Prostate gland (tissue), 2 donors: Measurements from ENCODE around the gene CYYR1. TPM values are rescaled to one million over a fixed set of nuclear protein-coding genes. Genes with fewer than 3 reads are reported as not detected.

Experiments
- DNase-seq: peaks from one replicate; pipeline ENCODE4 v3.0.0-alpha.2; 2019; ENCODE audit warnings: low spot score
- H3K27ac ChIP-seq, 2 donors: fragments of 200-600 bp; sonication (generic); 2 replicates each; pipeline ENCODE4 v1.5.1; 2017 to 2019
- H3K27me3 ChIP-seq: fragments of 200-600 bp; sonication (generic); replicated peaks from 2 replicates; pipeline ENCODE4 v1.5.1; 2019; ENCODE audit not compliant: insufficient read depth
- H3K36me3 ChIP-seq, 2 donors: fragments of 200-600 bp; sonication (generic); 1 replicate in 1 of 2; 2 replicates in 1 of 2; pipeline versions ENCODE4 v1.5.1 to v1.8.1; 2017 to 2019
- H3K4me1 ChIP-seq: fragments of 200-600 bp; sonication (generic); replicated peaks from 2 replicates; pipeline ENCODE4 v1.5.1; 2019
- H3K4me3 ChIP-seq, 2 donors: fragments of 200-600 bp; sonication (generic); 2 replicates each; pipeline ENCODE4 v1.5.1; 2017 to 2019
- H3K9me3 ChIP-seq: fragments of 200-600 bp; sonication (generic); 2 replicates; pipeline ENCODE4 v1.5.1; 2017
- POLR2A ChIP-seq: fragments of 450-650 bp; IDR thresholded peaks from one replicate; pipeline ENCODE4 v1.6.1; 2016; ENCODE audit warnings: antibody characterized with exemption, mild to moderate bottlenecking
- POLR2AphosphoS5 ChIP-seq: sonication (generic); formaldehyde crosslinking; IDR thresholded peaks from one replicate; pipeline ENCODE4 v1.6.1; 2017; ENCODE audit warnings: antibody characterized with exemption
- WGBS: methylation state at CpG from one replicate; pipeline ENCODE4 v1.1.5; 2018; 5-methylcytosine and 5-hydroxymethylcytosine counted together
- intact Hi-C: fragments of 100-400 bp; cut with DNase I; formaldehyde crosslinking; loops from one replicate; pipeline ENCODE4 v1.14.2; 2022
- total RNA-seq, 2 donors: library from RNA; depleted of rRNA; stranded (reverse); fragments of >200 nt; gene quantifications; one replicate each; pipeline ENCODE4 v1.1.0, GENCODE V29; 2016
- TF ChIP-seq, protein P1 (sequence below), 4 experiments: fragments of 200-600 bp in 2 of 4; fragments of 450-650 bp in 2 of 4; sonication (generic) in 2 of 4; IDR thresholded peaks; 1 replicate in 3 of 4; 2 replicates in 1 of 4; pipeline ENCODE4 v1.5.1; 2016 to 2019; ENCODE audit warnings: antibody characterized with exemption in 4 of 4, mild to moderate bottlenecking in 2 of 4, moderate library complexity in 2 of 4

CYYR1 gene
- total RNA-seq, 2 donors from 2014 or later: 9.7 to 13.3 TPM

DNA sequence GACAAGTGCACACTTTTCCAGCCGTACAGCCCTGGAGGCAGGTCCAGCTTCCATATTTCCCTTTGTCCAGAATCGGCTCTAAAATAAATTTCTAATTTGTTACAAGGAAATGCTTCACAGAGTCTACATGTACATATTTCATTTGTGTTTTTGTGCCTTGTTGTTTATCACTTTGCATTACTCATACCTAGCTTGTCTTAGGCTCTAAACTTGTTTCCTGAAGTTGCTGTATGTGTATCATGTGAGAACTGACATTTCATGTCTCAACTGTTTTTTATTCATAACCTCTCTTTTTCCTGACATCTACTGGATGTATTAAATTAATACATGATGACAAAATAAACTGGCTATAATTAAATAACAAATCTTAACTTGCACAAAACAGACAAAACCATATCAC, 7.5 kb downstream of the CYYR1 start:
- H3K36me3 ChIP-seq: no peaks in the 10 kb centered on the region
- 91% methylated on average over 2 of the region's 2 CpGs for WGBS
- H3K9me3 ChIP-seq: no peaks in the 10 kb centered on the region
- H3K27ac ChIP-seq: no peak overlapping the region
- H3K27me3 ChIP-seq: no peaks in the 10 kb centered on the region
- no peak overlapping the region for H3K4me3 ChIP-seq
- H3K4me1 ChIP-seq: no peaks in the 10 kb centered on the region
- TF ChIP-seq POLR2AphosphoS5 (no peak), POLR2A (no peak)
- TF ChIP-seq, protein P1, sequence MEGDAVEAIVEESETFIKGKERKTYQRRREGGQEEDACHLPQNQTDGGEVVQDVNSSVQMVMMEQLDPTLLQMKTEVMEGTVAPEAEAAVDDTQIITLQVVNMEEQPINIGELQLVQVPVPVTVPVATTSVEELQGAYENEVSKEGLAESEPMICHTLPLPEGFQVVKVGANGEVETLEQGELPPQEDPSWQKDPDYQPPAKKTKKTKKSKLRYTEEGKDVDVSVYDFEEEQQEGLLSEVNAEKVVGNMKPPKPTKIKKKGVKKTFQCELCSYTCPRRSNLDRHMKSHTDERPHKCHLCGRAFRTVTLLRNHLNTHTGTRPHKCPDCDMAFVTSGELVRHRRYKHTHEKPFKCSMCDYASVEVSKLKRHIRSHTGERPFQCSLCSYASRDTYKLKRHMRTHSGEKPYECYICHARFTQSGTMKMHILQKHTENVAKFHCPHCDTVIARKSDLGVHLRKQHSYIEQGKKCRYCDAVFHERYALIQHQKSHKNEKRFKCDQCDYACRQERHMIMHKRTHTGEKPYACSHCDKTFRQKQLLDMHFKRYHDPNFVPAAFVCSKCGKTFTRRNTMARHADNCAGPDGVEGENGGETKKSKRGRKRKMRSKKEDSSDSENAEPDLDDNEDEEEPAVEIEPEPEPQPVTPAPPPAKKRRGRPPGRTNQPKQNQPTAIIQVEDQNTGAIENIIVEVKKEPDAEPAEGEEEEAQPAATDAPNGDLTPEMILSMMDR (IDR thresholded peaks at IDR 0.05): no peak
- intact Hi-C loops: no loop called here
- DNase-seq: no peak

DNA sequence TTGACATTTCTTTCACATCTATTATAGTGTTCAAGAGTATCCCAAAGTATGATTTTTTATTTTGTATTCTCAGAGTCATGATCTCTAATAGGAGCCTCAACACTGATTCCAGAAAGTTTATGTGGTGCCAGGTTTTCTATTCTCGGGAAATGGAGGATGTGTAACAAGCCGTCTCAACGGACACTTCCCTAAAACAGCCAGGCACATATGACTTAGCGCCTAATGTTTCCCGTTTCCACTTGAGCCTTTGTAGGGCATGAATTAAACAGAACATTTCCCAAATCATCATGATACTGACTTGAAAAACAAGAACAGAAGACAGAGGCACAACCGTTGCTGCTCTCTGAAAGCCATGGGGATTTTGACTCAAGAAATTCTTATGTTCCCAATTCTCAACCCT, 8.0 kb downstream of the CYYR1 start:
- DNase-seq: no peak
- no peaks in the 10 kb centered on the region for H3K36me3 ChIP-seq
- H3K4me1 ChIP-seq: no peaks in the 10 kb centered on the region
- TF ChIP-seq POLR2AphosphoS5: no peak
- TF ChIP-seq, protein P1 (IDR thresholded peaks at IDR 0.05): no peak
- no peak for TF ChIP-seq POLR2A
- intact Hi-C loops: no loop called here
- no peaks in the 10 kb centered on the region for H3K9me3 ChIP-seq
- no peak overlapping the region for H3K27ac ChIP-seq
- no peaks in the 10 kb centered on the region for H3K27me3 ChIP-seq
- H3K4me3 ChIP-seq: no peak overlapping the region
- 87% methylated on average over 6 of the region's 6 CpGs for WGBS

DNA sequence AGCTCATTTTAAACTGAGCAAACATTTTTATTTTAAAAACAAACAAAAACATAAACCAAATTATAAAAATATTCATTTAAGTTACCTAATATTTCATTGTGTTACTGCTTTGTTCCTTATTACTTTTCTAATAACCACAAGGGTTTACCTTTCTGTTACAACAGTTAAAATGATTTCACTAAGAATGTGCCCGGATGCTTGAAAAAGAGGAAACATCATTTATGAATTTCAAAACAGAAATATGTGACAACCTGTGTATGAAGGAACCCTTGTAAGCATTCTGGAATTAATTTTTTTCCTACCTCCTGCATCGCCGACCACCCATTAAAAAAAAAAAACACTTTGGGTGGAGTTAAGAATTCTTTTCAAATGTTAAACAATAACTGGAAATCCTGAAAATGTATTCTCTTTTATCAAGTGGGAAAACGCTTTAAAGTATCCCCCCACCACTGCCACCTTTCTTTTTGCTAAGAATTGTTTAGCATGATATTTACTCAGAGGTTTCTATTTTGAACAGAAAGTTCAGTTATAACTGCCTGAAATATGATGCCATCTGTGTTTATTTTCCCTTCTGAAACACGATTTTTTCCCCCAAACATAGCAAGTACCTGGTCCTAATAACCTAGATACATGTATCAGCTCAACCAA, 9.1 kb downstream of the CYYR1 start:
- H3K27me3 ChIP-seq: no peaks in the 10 kb centered on the region
- intact Hi-C loops: no loop called here
- H3K4me3 ChIP-seq: no peak overlapping the region
- DNase-seq: no peak
- no peak overlapping the region for H3K27ac ChIP-seq
- WGBS: 60% methylated on average over 5 of the region's 5 CpGs
- H3K4me1 ChIP-seq: no peaks in the 10 kb centered on the region
- H3K36me3 ChIP-seq: no peaks in the 10 kb centered on the region
- TF ChIP-seq POLR2AphosphoS5: no peak
- no peak for TF ChIP-seq POLR2A
- TF ChIP-seq, protein P1 (IDR thresholded peaks at IDR 0.05): no peak
- no peaks in the 10 kb centered on the region for H3K9me3 ChIP-seq

DNA sequence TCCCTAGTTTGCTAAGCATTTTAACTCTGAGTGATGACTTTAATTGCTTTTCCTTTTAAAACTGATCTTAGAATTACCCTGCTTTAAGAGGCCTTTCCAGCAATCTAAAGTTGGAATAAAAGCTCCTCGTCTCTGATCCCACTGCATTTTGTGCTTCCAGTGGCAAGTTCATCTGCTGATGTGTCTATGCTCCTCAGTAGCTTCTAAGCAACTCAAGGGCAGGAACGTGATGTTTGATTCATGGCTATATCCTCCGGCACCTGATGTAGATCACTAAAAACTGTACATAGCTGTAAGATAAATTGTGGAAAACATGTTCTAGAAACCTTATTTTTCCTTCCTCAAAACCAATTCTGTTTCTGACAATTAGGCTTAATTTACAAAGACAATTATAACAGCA, 12.5 kb downstream of the CYYR1 start:
- no peak for DNase-seq
- 92% methylated on average over 3 of the region's 3 CpGs for WGBS
- no peaks in the 10 kb centered on the region for H3K27me3 ChIP-seq
- H3K27ac ChIP-seq: no peak overlapping the region
- H3K36me3 ChIP-seq: no peaks in the 10 kb centered on the region
- H3K4me3 ChIP-seq: no peak overlapping the region
- TF ChIP-seq POLR2AphosphoS5 (no peak), POLR2A (no peak)
- TF ChIP-seq, protein P1 (IDR thresholded peaks at IDR 0.05): no peak
- intact Hi-C loops: no loop called here
- H3K4me1 ChIP-seq: no peaks in the 10 kb centered on the region
- H3K9me3 ChIP-seq: no peaks in the 10 kb centered on the region

DNA sequence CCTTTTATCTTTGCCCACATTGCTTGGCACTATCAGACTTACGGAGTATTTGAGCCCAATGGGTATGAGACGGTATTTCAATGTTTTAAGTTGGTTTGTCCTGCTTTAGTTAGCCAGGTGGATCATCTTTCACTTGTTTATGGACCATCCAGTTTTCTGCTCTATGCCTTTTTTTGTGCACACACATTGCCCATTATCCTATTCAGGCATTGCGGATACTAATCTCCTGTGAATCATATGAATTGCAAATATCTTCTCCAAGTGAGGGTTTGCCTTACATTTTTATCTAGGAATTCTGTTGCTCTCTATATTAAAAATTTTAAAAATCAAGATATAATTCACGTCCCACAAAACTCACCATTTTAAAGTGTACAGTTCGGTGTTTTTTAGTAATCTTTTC, 14.0 kb downstream of the CYYR1 start:
- no peak overlapping the region for H3K27ac ChIP-seq
- no peak overlapping the region for H3K4me3 ChIP-seq
- DNase-seq: no peak
- intact Hi-C loops: no loop called here
- H3K36me3 ChIP-seq: no peaks in the 10 kb centered on the region
- H3K4me1 ChIP-seq: no peaks in the 10 kb centered on the region
- H3K9me3 ChIP-seq: no peaks in the 10 kb centered on the region
- H3K27me3 ChIP-seq: no peaks in the 10 kb centered on the region
- no peak for TF ChIP-seq POLR2AphosphoS5
- TF ChIP-seq, protein P1 (IDR thresholded peaks at IDR 0.05): no peak
- TF ChIP-seq POLR2A: no peak
- 95% methylated on average over 5 of the region's 5 CpGs for whole genome bisulfite sequencing
